Spinal cord (tissue), 10 donors: ENCODE data around the gene EVX1. TPM values are rescaled to one million over a fixed set of nuclear protein-coding genes. Genes with fewer than 3 reads are reported as not detected.

ENCODE experiments used
- DNase-seq, 6 donors: peaks; one replicate each; pipeline versions ENCODE4 v3.0.0 to v3.0.0-alpha.2; 2013 to 2015; ENCODE audit warnings: low spot score in 6 of 6, low read depth in 4 of 6
- H3K27ac ChIP-seq: one replicate; pipeline ENCODE4 v1.5.1; 2013; ENCODE audit warnings: low read depth, low read length, control low read depth
- H3K27me3 ChIP-seq: one replicate; pipeline ENCODE4 v1.6.1; 2013; ENCODE audit warnings: low read length; ENCODE audit not compliant: control insufficient read depth, insufficient read depth
- H3K36me3 ChIP-seq: one replicate; pipeline ENCODE4 v1.6.1; 2013; ENCODE audit warnings: low read length; ENCODE audit not compliant: control insufficient read depth, insufficient read depth
- H3K4me1 ChIP-seq: one replicate; pipeline ENCODE4 v1.6.1; 2013; ENCODE audit warnings: low read length; ENCODE audit not compliant: control insufficient read depth, insufficient read depth
- H3K4me3 ChIP-seq: one replicate; pipeline ENCODE4 v1.5.1; 2013; ENCODE audit warnings: low read depth, low read length, control low read depth
- H3K9me3 ChIP-seq: one replicate; pipeline ENCODE4 v1.6.1; 2013; ENCODE audit warnings: low read length; ENCODE audit not compliant: control insufficient read depth, insufficient read depth
- WGBS: methylation state at CpG from one replicate; pipeline ENCODE4 v1.1.5; 2013; ENCODE audit warnings: missing lambda C conversion rate; ENCODE audit not compliant: insufficient coverage; 5-methylcytosine and 5-hydroxymethylcytosine counted together
- polyA plus RNA-seq, 2 donors: library from polyadenylated mRNA; unstranded; fragments of 120-200 nt; gene quantifications; one replicate each; pipeline ENCODE4 v1.2.1, GENCODE V29; 2013; ENCODE audit not compliant: insufficient read length in 2 of 2
- total RNA-seq, 2 donors: library from RNA; depleted of rRNA in 1 of 2; stranded (reverse); fragments of 120-200 nt in 1 of 2; fragments of >200 nt in 1 of 2; gene quantifications; one replicate each; pipeline versions ENCODE4 v1.2.3 to v1.2.4, GENCODE V29; 2013 to 2014
- donor health status: healthy.

Gene EVX1
- total and polyA plus RNA-seq, 4 donors: 0.11 to 1.3 (median 0.59) TPM; not detected in 1

- Histone ChIP-seq H3K27me3 (peaks cover 99% of the 10 kb centered on the region), H3K4me3 (no peak overlapping the region), H3K4me1 (peaks cover 56% of the 10 kb centered on the region), H3K9me3 (no peaks in the 10 kb centered on the region), H3K27ac (no peak overlapping the region), H3K36me3 (no peaks in the 10 kb centered on the region)
- WGBS: 10% methylated on average over 7 of the region's 17 CpGs
- DNase-seq: no peak
These were observed 1.2 kb upstream of the EVX1 start for GRCh38 chr7:27241189-27242056.

GRCh38 chr7:27242154-27242553, 448 bp upstream of the EVX1 start:
- H3K4me3 ChIP-seq: no peak overlapping the region
- no peak for DNase-seq

GRCh38 chr7:27243340-27244163, 950 bp downstream of the EVX1 start:
- H3K4me1 ChIP-seq: peaks cover 58% of the 10 kb centered on the region
- H3K4me3 ChIP-seq: no peak overlapping the region

More at GRCh38 chr7:27242154-27242553, 448 bp upstream of the EVX1 start:
- H3K36me3 ChIP-seq: no peaks in the 10 kb centered on the region
- WGBS: 2% methylated on average over 14 of the region's 14 CpGs
- peaks cover 99% of the 10 kb centered on the region for H3K27me3 ChIP-seq
- H3K9me3 ChIP-seq: no peaks in the 10 kb centered on the region
- H3K4me1 ChIP-seq: peaks cover 58% of the 10 kb centered on the region
- H3K27ac ChIP-seq: no peak overlapping the region

GRCh38 chr7:27244488-27245123, 2.0 kb downstream of the EVX1 start:
- 17% methylated on average over 17 of the region's 18 CpGs for WGBS

More at GRCh38 chr7:27243340-27244163, 950 bp downstream of the EVX1 start:
- H3K36me3 ChIP-seq: no peaks in the 10 kb centered on the region
- 1% methylated on average over 41 of the region's 43 CpGs for WGBS
- peaks cover 99% of the 10 kb centered on the region for H3K27me3 ChIP-seq
- H3K9me3 ChIP-seq: no peaks in the 10 kb centered on the region
- no peak overlapping the region for H3K27ac ChIP-seq
- DNase-seq: no peak

GRCh38 chr7:27245124-27245797, 2.7 kb downstream of the EVX1 start:
- H3K27ac ChIP-seq: no peak overlapping the region
- H3K36me3 ChIP-seq: no peaks in the 10 kb centered on the region
- H3K9me3 ChIP-seq: no peaks in the 10 kb centered on the region
- peaks cover 99% of the 10 kb centered on the region for H3K27me3 ChIP-seq
- peaks cover 52% of the 10 kb centered on the region for H3K4me1 ChIP-seq
- H3K4me3 ChIP-seq: no peak overlapping the region
- no peak for DNase-seq
- WGBS: 6% methylated on average over 31 of the region's 37 CpGs

More at GRCh38 chr7:27244488-27245123, 2.0 kb downstream of the EVX1 start:
- DNase-seq: no peak
- Histone ChIP-seq H3K4me1 (peaks cover 54% of the 10 kb centered on the region), H3K9me3 (no peaks in the 10 kb centered on the region), H3K27me3 (peaks cover 99% of the 10 kb centered on the region), H3K36me3 (no peaks in the 10 kb centered on the region), H3K27ac (no peak overlapping the region), H3K4me3 (no peak overlapping the region)

GRCh38 chr7:27245798-27246691, 3.4 kb downstream of the EVX1 start:
- Histone ChIP-seq H3K9me3 (no peaks in the 10 kb centered on the region), H3K36me3 (no peaks in the 10 kb centered on the region), H3K4me3 (no peak overlapping the region), H3K27ac (no peak overlapping the region), H3K27me3 (peaks cover 99% of the 10 kb centered on the region), H3K4me1 (peaks cover 48% of the 10 kb centered on the region)
- 2% methylated on average over 89 of the region's 90 CpGs for WGBS
- DNase-seq: no peak

GRCh38 chr7:27247000-27247399, 4.4 kb downstream of the EVX1 start:
- DNase-seq: no peak

GRCh38 chr7:27247452-27248426, 5.1 kb downstream of the EVX1 start:
- no peaks in the 10 kb centered on the region for H3K36me3 ChIP-seq
- no peak overlapping the region for H3K27ac ChIP-seq
- H3K27me3 ChIP-seq: peaks cover 99% of the 10 kb centered on the region
- H3K4me3 ChIP-seq: no peak overlapping the region
- H3K9me3 ChIP-seq: no peaks in the 10 kb centered on the region
- DNase-seq: no peak
- H3K4me1 ChIP-seq: peaks cover 56% of the 10 kb centered on the region
- WGBS: 85% methylated on average over 1 of the region's 4 CpGs

More at GRCh38 chr7:27247000-27247399, 4.4 kb downstream of the EVX1 start:
- Histone ChIP-seq H3K4me1 (peaks cover 56% of the 10 kb centered on the region), H3K36me3 (no peaks in the 10 kb centered on the region), H3K27ac (no peak overlapping the region), H3K27me3 (peaks cover 99% of the 10 kb centered on the region), H3K4me3 (no peak overlapping the region), H3K9me3 (no peaks in the 10 kb centered on the region)
- 34% methylated on average over 6 of the region's 7 CpGs for WGBS
